ENCODE results near the gene VPS4A. TPM values are rescaled to one million over a fixed set of nuclear protein-coding genes. Genes with fewer than 3 reads are reported as not detected.

The VPS4A gene
- total and polyA plus RNA-seq, 2 of the 4 experiments (the other 2 are of a cell fraction): 23.3 to 25.2 TPM

DNA sequence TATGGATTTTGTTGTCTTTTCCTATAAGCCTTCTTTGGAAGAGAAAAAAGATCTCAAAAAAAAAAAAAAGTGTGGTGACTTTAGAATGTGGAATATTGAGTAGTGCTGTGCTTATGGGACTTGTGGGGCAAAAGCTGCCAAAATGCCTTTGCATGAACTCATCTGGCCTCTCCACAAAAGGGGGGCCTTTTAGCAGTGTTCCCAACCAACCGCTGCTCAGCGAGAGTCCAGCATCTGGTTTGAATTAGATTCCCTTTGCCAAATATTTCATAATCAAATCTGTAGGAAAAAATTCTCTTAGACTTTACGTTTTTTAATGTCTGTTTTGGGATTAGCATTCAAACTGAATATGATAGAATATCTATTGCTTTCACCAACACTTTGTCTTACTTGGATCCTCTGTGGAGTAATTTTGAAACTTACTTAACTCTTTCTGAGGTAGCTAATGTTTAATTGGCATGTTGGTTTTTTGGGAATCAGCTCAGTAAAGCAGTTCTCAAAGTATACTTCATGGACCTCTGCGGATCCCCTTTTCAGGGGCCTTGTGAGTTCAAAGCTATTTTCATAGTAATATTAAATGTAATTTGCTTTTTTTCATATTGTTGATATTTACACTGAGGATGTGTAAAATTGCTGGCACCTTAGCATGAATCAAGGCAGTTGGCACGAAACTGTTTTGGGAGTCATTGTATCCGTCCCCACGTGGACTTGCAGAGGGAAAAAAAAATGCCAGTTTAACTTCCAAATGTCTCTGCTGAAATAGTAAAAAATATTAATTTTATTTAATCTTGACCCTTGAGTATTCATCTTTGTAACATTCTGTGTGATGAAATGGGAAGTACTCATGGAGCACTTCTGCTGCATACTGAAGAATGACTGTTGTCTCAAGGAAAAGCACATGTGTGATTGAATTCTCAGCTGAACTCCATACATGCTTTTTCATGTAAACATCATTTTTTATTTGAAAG, 34.7 kb upstream of the VPS4A start:
- Histone ChIP-seq H4K8ac (ENCODE audit: low read depth in 2 of 2, low read length in 2 of 2) (peak overlapping the region in 1 of 2 experiments; percentile 76; a peak in 2 of 4 replicates), H4K5ac (ENCODE audit: low read depth, low read length) (no peak overlapping the region; the same call in 1 of the 2 replicates), H3K79me1 (ENCODE audit: low read depth in 1 of 2, low read length in 2 of 2) (peaks cover 14 to 34% of the 10 kb centered on the region in 2 experiments), H4K91ac (ENCODE audit: insufficient read depth, low read depth, low read length) (peak overlapping the region; percentile 66), H3K9me3 (ENCODE audit: control insufficient read depth, insufficient read depth, low read length) (no peaks in the 10 kb centered on the region), H3K23ac (ENCODE audit: low read depth, low read length) (peak overlapping the region; percentile 4; the same call in 1 of the 2 replicates), H3K27me3 (ENCODE audit: control insufficient read depth, insufficient read depth, low read length) (no peaks in the 10 kb centered on the region), H3K27ac (ENCODE audit: insufficient read depth, low read length) (peak overlapping the region; percentile 85; the same call in 1 of the 2 replicates), H2AK5ac (ENCODE audit: low read depth, low read length) (peak overlapping the region; percentile 90; the same call in 1 of the 2 replicates), H3K36me3 (ENCODE audit: control insufficient read depth, insufficient read depth, low read length) (no peaks in the 10 kb centered on the region), H3K4me3 (ENCODE audit: insufficient read depth, low read depth, low read length) (no peak overlapping the region), H3K18ac (ENCODE audit: low read depth, low read length) (peak overlapping the region; percentile 47), H4K20me1 (ENCODE audit: insufficient read depth, low read length) (no peaks in the 10 kb centered on the region), H3K56ac (ENCODE audit: extremely low read depth, insufficient read depth, low read length) (peak overlapping the region; percentile 50), H3K14ac (replicated peaks; ENCODE audit: low read depth, low read length) (peak overlapping the region; percentile 67), H3K4me2 (ENCODE audit: low read depth, low read length) (peak overlapping the region; percentile 57), H2AFZ (replicated peaks; ENCODE audit: low read length, poor library complexity) (no peak overlapping the region), H2BK5ac (ENCODE audit: low read depth, low read length, poor library complexity, severe bottlenecking) (peak overlapping the region; percentile 97), H2AK9ac (replicated peaks; ENCODE audit: low read depth, low read length, poor library complexity) (no peak overlapping the region), H3K4me1 (ENCODE audit: control insufficient read depth, insufficient read depth, low read length) (peaks cover 8% of the 10 kb centered on the region), H2BK20ac (ENCODE audit: low read depth, low read length) (peak overlapping the region; percentile 52), H2BK15ac (ENCODE audit: low read depth, low read length) (peak overlapping the region; percentile 39; the same call in 2 of the 3 replicates), H3K9ac (ENCODE audit: low read depth, low read length) (peak overlapping the region; percentile 49; the same call in 1 of the 2 replicates), H3K9me1 (ENCODE audit: insufficient read depth, low read length) (peaks cover 6% of the 10 kb centered on the region; the same call in 1 of the 2 replicates), H2BK120ac (ENCODE audit: low read depth, low read length) (peak overlapping the region; percentile 74), H3K4ac (ENCODE audit: low read depth, low read length) (peak overlapping the region; percentile 78)
- dilution Hi-C loops (cut with HindIII; ENCODE audit: low sequenced_read_pairs, unreplicated experiment): no loop called here
- TF ChIP-seq, protein P1, sequence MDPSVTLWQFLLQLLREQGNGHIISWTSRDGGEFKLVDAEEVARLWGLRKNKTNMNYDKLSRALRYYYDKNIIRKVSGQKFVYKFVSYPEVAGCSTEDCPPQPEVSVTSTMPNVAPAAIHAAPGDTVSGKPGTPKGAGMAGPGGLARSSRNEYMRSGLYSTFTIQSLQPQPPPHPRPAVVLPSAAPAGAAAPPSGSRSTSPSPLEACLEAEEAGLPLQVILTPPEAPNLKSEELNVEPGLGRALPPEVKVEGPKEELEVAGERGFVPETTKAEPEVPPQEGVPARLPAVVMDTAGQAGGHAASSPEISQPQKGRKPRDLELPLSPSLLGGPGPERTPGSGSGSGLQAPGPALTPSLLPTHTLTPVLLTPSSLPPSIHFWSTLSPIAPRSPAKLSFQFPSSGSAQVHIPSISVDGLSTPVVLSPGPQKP (IDR thresholded peaks at IDR 0.05; ENCODE audit: borderline replicate concordance, low read depth, low read length): no peak
- TF ChIP-seq FOS (IDR thresholded peaks at IDR 0.05; ENCODE audit: low read depth, low read length) (peak; percentile 56), CEBPB (IDR thresholded peaks at IDR 0.05; ENCODE audit: low read depth, low read length) (peak; percentile 81), MAZ (IDR thresholded peaks at IDR 0.05; ENCODE audit: borderline replicate concordance, low read depth, low read length) (peak; percentile 27; the same call in 1 of the 2 replicates), MXI1 (IDR thresholded peaks at IDR 0.05; ENCODE audit: borderline replicate concordance, low read depth, low read length) (peak; percentile 55), NFE2L2 (IDR thresholded peaks at IDR 0.05; ENCODE audit: low read depth, low read length) (no peak)
- ATAC-seq (ENCODE audit: low read depth): peak; percentile 93
- BruUV-seq (replicated peaks): no TSS peak
- CTCF ChIA-PET: interaction anchor here (0.6 to 1.4 kb wide), 5 partner anchors 8 to 128 kb away, joined by 3 to 14 read pairs (median 5); partner anchors contain the start of gene SNTB2
- in situ Hi-C loops (cut with MboI; ENCODE audit: low sequenced_read_pairs): loop anchor here (5.0 kb wide), 1 partner anchor 89 kb away; the partner anchor contains the start of gene SNTB2
- DNase-seq: peak; percentile 98
- intact Hi-C loops (cut with micrococcal nuclease): loop anchor here (1.0 kb wide), 1 partner anchor 89 kb away; the partner anchor contains the start of gene SNTB2
- POLR2A ChIA-PET (ENCODE audit: unreplicated experiment): interaction anchor here (0.6 to 1.3 kb wide), 2 partner anchors 13 to 86 kb away, joined by 3 to 12 read pairs; no protein-coding TSS in a partner anchor
- WGBS, 2 experiments (ENCODE audit: extremely low coverage in 2 of 2, insufficient read length in 1 of 2): no CpG with 5 or more reads among the region's 7 CpGs

Data from IMR-90 (cell line).